WI38 (cell line): Measurements from ENCODE around the gene CTIF.
A peak's percentile ranks its signal among the peaks of the same experiment; 100 is the strongest.
"Not testable (repeated sequence)": the region's sequence is repeated elsewhere in the genome, so short reads cannot be mapped to it uniquely, and the experiment has no call there.

Experiments used
- H3K4me3 ChIP-seq: 2 replicates; pipeline ENCODE4 v1.5.1; 2011; ENCODE audit warnings: low read depth, mild to moderate bottlenecking, control low read depth, low read length
- CTCF ChIP-seq: IDR thresholded peaks from 2 replicates; pipeline ENCODE4 v1.5.1; 2012; ENCODE audit warnings: low read depth, mild to moderate bottlenecking, control low read depth, low read length

The CTIF gene

GRCh38 chr18:48708807-48709206 lies 170.0 kb downstream of the CTIF start:
- no peak for TF ChIP-seq CTCF

GRCh38 chr18:48709371-48710062 lies 170.7 kb downstream of the CTIF start:
- no peak overlapping the region for H3K4me3 ChIP-seq
- TF ChIP-seq CTCF: no peak

More at GRCh38 chr18:48708807-48709206, 170.0 kb downstream of the CTIF start:
- H3K4me3 ChIP-seq: no peak overlapping the region

DNA sequence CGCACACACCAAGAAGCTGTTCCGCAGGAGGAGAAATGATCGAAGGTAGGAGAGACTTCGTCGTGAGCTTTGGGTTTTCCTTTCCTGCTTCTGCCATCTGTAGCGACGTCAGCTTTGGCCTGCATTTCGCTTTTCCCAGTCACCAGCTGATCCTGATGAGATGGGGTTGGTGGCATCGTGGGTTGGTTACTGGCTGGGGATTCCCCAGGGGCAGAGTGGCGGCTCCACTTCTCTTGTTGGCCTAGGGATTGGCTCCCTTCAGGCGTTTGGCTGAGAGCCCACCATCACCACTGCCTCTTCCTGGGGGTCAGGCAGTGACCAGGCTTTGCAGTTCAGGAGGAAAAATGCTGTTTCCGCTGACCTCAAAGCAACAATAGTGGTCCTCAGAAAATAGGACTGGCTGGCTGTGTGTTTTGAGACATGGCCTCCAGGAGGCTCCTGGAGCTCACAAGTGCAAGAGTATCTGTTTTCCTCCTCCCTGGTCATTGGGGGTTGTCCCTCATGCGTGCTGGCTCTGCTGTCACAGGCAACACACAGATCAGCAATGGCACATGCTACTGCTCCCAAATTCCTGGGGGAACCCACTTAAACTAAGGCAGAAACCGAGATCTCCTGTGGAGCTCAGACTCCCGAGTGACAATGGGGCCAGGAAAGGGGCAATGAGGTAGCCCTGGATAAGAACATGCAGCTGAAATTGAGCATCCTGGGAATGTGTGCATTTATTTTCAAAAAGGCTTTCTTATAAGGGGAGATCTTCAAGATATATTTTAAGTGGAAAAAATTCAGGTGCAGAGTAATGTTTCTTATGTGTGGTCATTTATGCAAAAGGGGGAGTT lies 173.0 kb downstream of the CTIF start:
- no peak overlapping the region for H3K4me3 ChIP-seq
- TF ChIP-seq CTCF: peak; percentile 59

GRCh38 chr18:48713309-48713708 lies 174.5 kb downstream of the CTIF start:
- TF ChIP-seq CTCF: no peak
- no peak overlapping the region for H3K4me3 ChIP-seq

DNA sequence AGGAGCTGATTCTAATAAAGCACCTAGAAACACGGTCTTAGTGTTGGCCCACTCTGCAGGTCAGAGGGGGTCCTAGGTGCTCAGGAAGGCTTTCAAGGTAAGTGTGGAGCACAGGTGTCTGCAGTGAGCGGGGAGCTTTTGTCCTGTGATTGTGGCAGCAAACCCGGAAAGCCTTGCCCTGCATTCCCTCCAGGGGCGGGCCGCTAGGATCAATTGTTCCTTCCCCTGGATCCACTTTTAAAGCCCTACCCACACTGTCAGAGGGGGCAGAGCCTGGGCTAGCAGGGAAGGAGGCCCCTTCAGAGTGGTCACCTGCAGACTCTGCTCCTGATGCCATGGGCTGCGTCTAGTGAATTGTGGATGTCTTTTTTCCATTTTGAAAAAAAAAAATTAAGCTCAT lies 176.0 kb downstream of the CTIF start:
- H3K4me3 ChIP-seq: no peak overlapping the region
- TF ChIP-seq CTCF: no peak

GRCh38 chr18:48715711-48716361 lies 177.0 kb downstream of the CTIF start:
- no peak for TF ChIP-seq CTCF
- H3K4me3 ChIP-seq: no peak overlapping the region

DNA sequence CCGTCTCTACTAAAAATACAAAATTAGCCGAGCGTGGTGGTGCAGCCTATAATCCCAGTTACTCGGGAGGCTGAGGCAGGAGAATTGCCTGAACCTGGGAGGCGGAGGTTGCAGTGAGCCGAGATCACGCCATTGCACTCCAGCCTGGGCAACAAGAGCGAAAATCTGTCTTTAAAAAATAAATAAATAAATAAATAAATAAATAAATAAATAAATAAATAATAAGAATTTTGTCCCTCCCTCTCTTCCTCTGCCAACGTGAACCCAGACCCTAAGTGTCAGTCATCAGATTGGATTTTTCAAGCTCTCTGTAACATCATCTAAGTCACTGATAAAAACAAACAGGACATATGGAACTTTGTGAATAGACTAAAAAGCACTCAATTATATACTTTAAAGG lies 178.4 kb downstream of the CTIF start:
- H3K4me3 ChIP-seq: not testable (repeated sequence)
